Measurements from ENCODE around the gene SPSB2.

The SPSB2 gene

DNA sequence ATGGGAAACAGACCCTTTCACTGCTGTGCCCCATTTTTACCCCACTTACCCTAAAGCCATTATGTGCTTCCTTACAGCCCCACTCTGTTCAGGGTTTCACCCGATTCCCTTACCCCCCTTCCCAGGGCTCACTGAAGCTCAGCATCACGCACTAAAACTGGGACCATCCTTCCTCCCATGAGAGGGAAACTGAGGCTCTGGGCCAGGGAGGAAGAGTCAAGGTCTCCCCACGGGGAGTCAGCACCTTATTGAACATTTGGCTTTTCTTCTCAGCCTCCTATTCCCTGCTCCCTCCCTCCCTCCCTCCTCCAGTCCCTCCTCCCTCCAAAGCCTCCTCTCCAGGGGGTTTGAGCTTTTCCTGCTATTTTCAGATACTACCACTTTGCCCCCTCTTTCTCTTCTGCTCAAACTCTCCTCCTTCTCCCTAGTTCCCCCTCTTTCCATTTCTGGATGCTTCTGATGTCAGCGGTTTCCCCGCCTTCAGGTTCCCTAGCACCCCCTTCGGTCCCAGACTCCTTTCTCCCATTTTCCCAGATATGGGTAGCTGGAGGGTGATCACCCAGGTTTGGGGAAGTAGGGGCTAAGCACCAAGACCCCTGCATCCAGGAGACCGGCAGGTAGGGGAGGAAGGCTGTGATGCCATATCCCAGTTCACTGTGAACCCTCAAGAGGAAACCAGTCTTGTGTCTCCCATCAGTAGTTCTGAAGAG is 50.5 kb downstream of the SPSB2 start:
- DNase-seq (ENCODE audit: low spot score) = no peak
- in situ Hi-C loops (cut with MboI; ENCODE audit: low pct_unique_long_range_greater_than_20kb, low sequenced_read_pairs, unreplicated experiment) = no loop called here
- TF ChIP-seq, protein P1, sequence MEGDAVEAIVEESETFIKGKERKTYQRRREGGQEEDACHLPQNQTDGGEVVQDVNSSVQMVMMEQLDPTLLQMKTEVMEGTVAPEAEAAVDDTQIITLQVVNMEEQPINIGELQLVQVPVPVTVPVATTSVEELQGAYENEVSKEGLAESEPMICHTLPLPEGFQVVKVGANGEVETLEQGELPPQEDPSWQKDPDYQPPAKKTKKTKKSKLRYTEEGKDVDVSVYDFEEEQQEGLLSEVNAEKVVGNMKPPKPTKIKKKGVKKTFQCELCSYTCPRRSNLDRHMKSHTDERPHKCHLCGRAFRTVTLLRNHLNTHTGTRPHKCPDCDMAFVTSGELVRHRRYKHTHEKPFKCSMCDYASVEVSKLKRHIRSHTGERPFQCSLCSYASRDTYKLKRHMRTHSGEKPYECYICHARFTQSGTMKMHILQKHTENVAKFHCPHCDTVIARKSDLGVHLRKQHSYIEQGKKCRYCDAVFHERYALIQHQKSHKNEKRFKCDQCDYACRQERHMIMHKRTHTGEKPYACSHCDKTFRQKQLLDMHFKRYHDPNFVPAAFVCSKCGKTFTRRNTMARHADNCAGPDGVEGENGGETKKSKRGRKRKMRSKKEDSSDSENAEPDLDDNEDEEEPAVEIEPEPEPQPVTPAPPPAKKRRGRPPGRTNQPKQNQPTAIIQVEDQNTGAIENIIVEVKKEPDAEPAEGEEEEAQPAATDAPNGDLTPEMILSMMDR (IDR thresholded peaks at IDR 0.05; ENCODE audit: extremely low read depth, insufficient read depth, missing control alignments) = no peak

DNA sequence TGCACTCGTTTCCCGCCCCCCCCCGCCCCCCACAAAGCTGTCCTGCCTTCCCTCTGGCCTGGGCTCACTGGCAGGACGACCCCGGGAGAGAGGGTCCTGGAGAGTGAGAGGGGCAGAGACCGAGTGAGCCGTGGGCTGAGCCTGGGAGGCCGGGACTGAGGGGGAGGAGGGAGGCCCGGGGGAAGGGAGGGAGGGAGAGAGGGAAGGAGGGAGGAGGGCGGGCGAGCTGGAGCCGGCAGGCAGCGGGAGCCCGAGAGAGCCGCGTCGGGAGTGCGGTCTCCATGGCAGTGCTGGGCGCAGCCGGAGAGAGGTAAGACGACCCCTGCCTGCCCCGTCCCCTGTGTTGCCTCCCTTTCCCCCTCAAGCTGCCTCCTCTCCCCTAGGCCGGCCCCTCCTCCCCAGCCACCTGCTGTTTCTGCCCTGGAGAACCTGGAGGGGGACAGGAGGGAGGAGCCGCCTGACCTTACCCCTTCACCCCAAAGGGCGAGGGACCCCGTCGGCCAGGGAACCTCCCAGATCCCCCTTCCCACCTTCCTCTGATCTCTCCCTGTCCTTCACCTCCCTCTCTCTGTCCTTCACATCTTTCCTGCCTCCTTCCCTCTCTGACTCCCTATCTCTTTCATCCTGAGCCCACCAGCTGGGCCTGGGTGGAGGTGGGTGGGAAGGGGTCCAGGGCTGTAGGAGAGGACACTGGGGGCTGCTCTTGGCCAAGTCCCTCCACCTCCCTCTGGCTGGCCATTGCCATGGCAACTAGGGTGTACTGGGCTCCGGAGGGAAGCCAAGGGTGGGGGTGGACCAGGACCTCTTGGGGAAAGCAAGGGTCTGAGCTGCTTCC is 51.3 kb downstream of the SPSB2 start, which contains the start of gene GPR162:
Gene GPR162 (plus strand): TSS at position 231 of the 835 bp plus-strand sequence. CDS start 2,078 bp downstream, outside the sequence.
- no peak for DNase-seq (ENCODE audit: low spot score)
- in situ Hi-C loops (cut with MboI; ENCODE audit: low pct_unique_long_range_greater_than_20kb, low sequenced_read_pairs, unreplicated experiment) = no loop called here
- TF ChIP-seq, protein P1 (IDR thresholded peaks at IDR 0.05; ENCODE audit: extremely low read depth, insufficient read depth, missing control alignments) = no peak
